H9 (cell line): ENCODE data around the gene TADA3. TPM values are rescaled to one million over a fixed set of nuclear protein-coding genes. Genes with fewer than 3 reads are reported as not detected.

ENCODE experiments used
- DNase-seq: peaks from one replicate; pipeline ENCODE4 v3.0.0-alpha.2; 2017
- H2AFZ ChIP-seq: one replicate; pipeline ENCODE4 v1.6.1; 2013; ENCODE audit warnings: mild to moderate bottlenecking, low read length, control low read depth, moderate library complexity
- H2AK5ac ChIP-seq: 2 replicates; pipeline ENCODE4 v1.6.1; 2013; ENCODE audit warnings: low read length, control low read depth, mixed read lengths; ENCODE audit not compliant: insufficient read length
- H2BK120ac ChIP-seq: one replicate; pipeline ENCODE4 v1.6.1; 2013; ENCODE audit warnings: low read depth, mild to moderate bottlenecking, low read length, control low read depth, inconsistent platforms; ENCODE audit not compliant: poor library complexity, severe bottlenecking
- H2BK12ac ChIP-seq: 2 replicates; pipeline ENCODE4 v1.6.1; 2013; ENCODE audit warnings: low read length, control low read depth, mixed read lengths, low read depth; ENCODE audit not compliant: insufficient read length
- H2BK15ac ChIP-seq: 2 replicates; pipeline ENCODE4 v1.6.1; 2013; ENCODE audit warnings: low read depth, low read length, control low read depth
- H2BK20ac ChIP-seq: one replicate; pipeline ENCODE4 v1.6.1; 2013; ENCODE audit warnings: low read depth, mild to moderate bottlenecking, low read length, control low read depth, inconsistent platforms; ENCODE audit not compliant: poor library complexity, severe bottlenecking
- H2BK5ac ChIP-seq: 2 replicates; pipeline ENCODE4 v1.6.1; 2013; ENCODE audit warnings: low read length, control low read depth, mixed read lengths; ENCODE audit not compliant: insufficient read length
- H3K14ac ChIP-seq: 2 replicates; pipeline ENCODE4 v1.6.1; 2013; ENCODE audit warnings: low read length, control low read depth; ENCODE audit not compliant: insufficient read depth
- H3K18ac ChIP-seq: 2 replicates; pipeline ENCODE4 v1.6.1; 2013; ENCODE audit warnings: low read depth, mild to moderate bottlenecking, mixed read lengths, low read length, control low read depth; ENCODE audit not compliant: insufficient read length
- H3K23ac ChIP-seq: 2 replicates; pipeline ENCODE4 v1.6.1; 2013; ENCODE audit warnings: low read length, control low read depth, mixed read lengths, low read depth; ENCODE audit not compliant: insufficient read length
- H3K23me2 ChIP-seq: 2 replicates; pipeline ENCODE4 v1.6.1; 2013; ENCODE audit warnings: low read depth, mild to moderate bottlenecking, mixed read lengths, low read length, control low read depth; ENCODE audit not compliant: insufficient read length, poor library complexity, severe bottlenecking
- H3K27ac ChIP-seq: 2 replicates; pipeline ENCODE4 v1.5.1; 2013; ENCODE audit warnings: low read length, control low read depth, mixed read lengths, low read depth; ENCODE audit not compliant: insufficient read length
- H3K27me3 ChIP-seq: 2 replicates; pipeline ENCODE4 v1.6.1; 2013; ENCODE audit warnings: low read length, control low read depth, inconsistent platforms; ENCODE audit not compliant: insufficient read depth
- H3K4ac ChIP-seq: 2 replicates; pipeline ENCODE4 v1.6.1; 2013; ENCODE audit warnings: low read depth, mild to moderate bottlenecking, control low read depth, inconsistent platforms, low read length, moderate library complexity
- H3K4me1 ChIP-seq: 2 replicates; pipeline ENCODE4 v1.6.1; 2013; ENCODE audit warnings: low read length, control low read depth, inconsistent platforms; ENCODE audit not compliant: insufficient read depth
- H3K4me2 ChIP-seq: 2 replicates; pipeline ENCODE4 v1.6.1; 2013; ENCODE audit warnings: low read length, control low read depth, mixed read lengths; ENCODE audit not compliant: insufficient read length, insufficient read depth
- H3K56ac ChIP-seq: 2 replicates; pipeline ENCODE4 v1.6.1; 2013; ENCODE audit warnings: low read depth, mild to moderate bottlenecking, mixed read lengths, low read length, control low read depth; ENCODE audit not compliant: insufficient read length
- H3K79me1 ChIP-seq: 2 replicates; pipeline ENCODE4 v1.6.1; 2013; ENCODE audit warnings: low read depth, mild to moderate bottlenecking, moderate library complexity, low read length, control low read depth, inconsistent platforms; ENCODE audit not compliant: insufficient read depth, poor library complexity, severe bottlenecking
- H3K79me2 ChIP-seq: 2 replicates; pipeline ENCODE4 v1.6.1; 2013; ENCODE audit warnings: low read length, control low read depth, inconsistent platforms; ENCODE audit not compliant: insufficient read depth
- H3K9ac ChIP-seq: 2 replicates; pipeline ENCODE4 v1.6.1; 2013; ENCODE audit warnings: low read length, control low read depth, mixed read lengths; ENCODE audit not compliant: insufficient read length; ENCODE audit errors: extremely low read depth
- H3K9me3 ChIP-seq: one replicate; pipeline ENCODE4 v1.6.1; 2013; ENCODE audit warnings: low read depth, low read length, inconsistent platforms; ENCODE audit not compliant: control insufficient read depth
- H3T11ph ChIP-seq: one replicate; pipeline ENCODE4 v1.6.1; 2013; ENCODE audit warnings: mild to moderate bottlenecking, low read length, control low read depth, inconsistent platforms
- H4K20me1 ChIP-seq: one replicate; pipeline ENCODE4 v1.6.1; 2013; ENCODE audit not compliant: control insufficient read depth, insufficient read length, insufficient read depth
- H4K5ac ChIP-seq: 2 replicates; pipeline ENCODE4 v1.6.1; 2013; ENCODE audit warnings: low read depth, mild to moderate bottlenecking, mixed read lengths, low read length, control low read depth; ENCODE audit not compliant: insufficient read length
- H4K8ac ChIP-seq: replicated peaks from 2 replicates; pipeline ENCODE4 v1.6.1; 2013; ENCODE audit warnings: low read length, control low read depth, mixed read lengths, low read depth; ENCODE audit not compliant: insufficient read length
- H4K91ac ChIP-seq: 2 replicates; pipeline ENCODE4 v1.6.1; 2013; ENCODE audit warnings: low read depth, mild to moderate bottlenecking, moderate library complexity, mixed read lengths, low read length, control low read depth; ENCODE audit not compliant: insufficient read length
- H3K27ac Mint-ChIP-seq, 3 experiments: 2 replicates in 2 of 3; 3 replicates in 1 of 3; pipeline ENCODE4 v1.8.0; 2020 to 2021; ENCODE audit warnings: mixed read lengths in 3 of 3, mild to moderate bottlenecking in 1 of 3, moderate library complexity in 1 of 3
- H3K27me3 Mint-ChIP-seq: 2 replicates; pipeline ENCODE4 v1.8.0; 2021; ENCODE audit warnings: low read depth, mild to moderate bottlenecking, moderate library complexity, mixed read lengths
- H3K36me3 Mint-ChIP-seq, 3 experiments: 2 replicates in 2 of 3; 3 replicates in 1 of 3; pipeline ENCODE4 v1.8.0; 2020 to 2021; ENCODE audit warnings: low read depth in 3 of 3, mixed read lengths in 3 of 3; ENCODE audit not compliant: insufficient read depth in 1 of 3
- H3K4me1 Mint-ChIP-seq, 2 experiments: 2 replicates each; pipeline ENCODE4 v1.8.0; 2020; ENCODE audit warnings: mixed read lengths in 2 of 2
- H3K4me3 Mint-ChIP-seq, 2 experiments: 2 replicates in 1 of 2; 3 replicates in 1 of 2; pipeline ENCODE4 v1.8.0; 2020 to 2021; ENCODE audit warnings: mild to moderate bottlenecking in 2 of 2, mixed read lengths in 2 of 2, moderate library complexity in 1 of 2
- H3K9me3 Mint-ChIP-seq, 2 experiments: 2 replicates in 1 of 2; 3 replicates in 1 of 2; pipeline ENCODE4 v1.8.0; 2020; ENCODE audit warnings: mild to moderate bottlenecking in 2 of 2, mixed read lengths in 2 of 2, moderate library complexity in 1 of 2
- CTCF ChIP-seq: fragments of 200-600 bp; sonication (generic); conservative IDR thresholded peaks from 3 replicates; pipeline ENCODE4 v1.8.0; 2021; ENCODE audit warnings: antibody characterized with exemption, mild to moderate bottlenecking
- WGBS: extraction: QIAGEN DNeasy Blood & Tissue Kit; methylation state at CpG from one replicate; pipeline ENCODE4 v1.1.7; 2013; ENCODE audit warnings: missing lambda C conversion rate, low lambda C conversion rate, mixed read lengths; ENCODE audit not compliant: insufficient read length; ENCODE audit errors: extremely low coverage; 5-methylcytosine and 5-hydroxymethylcytosine counted together
- total RNA-seq: library from RNA; stranded (reverse); gene quantifications from 2 replicates; pipeline ENCODE4 v1.2.1, GENCODE V29; 2021

Gene TADA3
- total RNA-seq, 1 experiment from 2014 or later: 49.8 TPM

GRCh38 chr3:9748031-9748430 lies 44.2 kb downstream of the TADA3 start:
- Histone ChIP-seq H3K27ac (no peak overlapping the region), H3K4ac (no peak overlapping the region), H4K5ac (no peak overlapping the region), H3K23ac (no peak overlapping the region), H3K79me2 (no peaks in the 10 kb centered on the region), H4K8ac (no peak overlapping the region), H3T11ph (no peak overlapping the region), H3K23me2 (no peaks in the 10 kb centered on the region), H4K91ac (no peak overlapping the region), H3K9me3 (no peaks in the 10 kb centered on the region), H2BK15ac (no peak overlapping the region), H2BK20ac (no peak overlapping the region), H2BK120ac (no peak overlapping the region), H4K20me1 (no peaks in the 10 kb centered on the region), H3K9ac (no peak overlapping the region), H3K4me1 (no peaks in the 10 kb centered on the region), H3K14ac (no peak overlapping the region), H3K4me2 (no peak overlapping the region), H2AK5ac (no peak overlapping the region), H2BK12ac (no peak overlapping the region), H3K56ac (no peak overlapping the region), H3K27me3 (no peaks in the 10 kb centered on the region), H3K79me1 (no peaks in the 10 kb centered on the region), H2BK5ac (no peak overlapping the region), H3K18ac (no peak overlapping the region), H2AFZ (no peak overlapping the region)
- Mint-ChIP-seq H3K36me3 (peaks cover 51 to 88% (median 78%) of the 10 kb centered on the region in 3 experiments; a peak in 6 of 7 replicates), H3K27ac (no peak overlapping the region), H3K4me1 (peaks cover 13% of the 10 kb centered on the region in 2 experiments), H3K27me3 (no peaks in the 10 kb centered on the region; the same call in 1 of the 2 replicates), H3K4me3 (no peak overlapping the region), H3K9me3 (no peaks in the 10 kb centered on the region)
- DNase-seq: no peak
- no CpG with 5 or more reads among the region's 2 CpGs for whole genome bisulfite sequencing
- no peak for TF ChIP-seq CTCF
